ENCODE data around the gene ACADVL.
"Not testable (repeated sequence)": the region's sequence is repeated elsewhere in the genome, so short reads cannot be mapped to it uniquely, and the experiment has no call there.

The ACADVL gene

DNA sequence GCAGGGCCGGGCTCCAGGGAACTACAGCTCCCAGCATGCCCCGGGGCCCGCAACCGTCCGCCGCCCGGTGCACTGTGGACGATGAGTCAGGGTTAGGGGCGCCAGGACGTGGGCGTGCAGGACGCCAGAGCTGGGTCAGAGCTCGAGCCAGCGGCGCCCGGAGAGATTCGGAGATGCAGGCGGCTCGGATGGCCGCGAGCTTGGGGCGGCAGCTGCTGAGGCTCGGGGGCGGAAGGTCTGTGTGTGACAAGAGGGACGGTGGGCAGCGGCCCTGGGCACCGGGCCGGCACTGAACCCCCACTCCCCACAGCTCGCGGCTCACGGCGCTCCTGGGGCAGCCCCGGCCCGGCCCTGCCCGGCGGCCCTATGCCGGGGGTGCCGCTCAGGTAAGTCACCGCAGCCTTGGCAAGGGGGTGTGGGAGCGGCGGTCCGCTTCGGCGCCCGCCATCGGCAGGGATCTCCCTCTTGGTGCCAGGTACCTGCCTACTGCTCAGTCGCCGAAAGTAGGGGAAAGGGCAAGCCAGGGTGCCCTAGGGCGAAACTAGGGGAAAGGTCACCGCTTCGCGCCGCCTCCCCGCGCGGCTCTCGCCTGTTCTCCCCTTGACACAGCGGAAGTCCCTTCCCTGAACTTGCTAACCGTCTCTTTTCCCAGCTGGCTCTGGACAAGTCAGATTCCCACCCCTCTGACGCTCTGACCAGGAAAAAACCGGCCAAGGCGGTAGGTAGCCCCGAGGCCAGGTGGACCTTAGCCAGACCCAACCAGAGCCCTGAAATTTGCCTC is at the start of gene ACADVL, which contains the start of gene DLG4:
Gene ACADVL, plus strand, starts transcription at position 127 of the 781 bp plus-strand sequence. Its CDS starts 47 bp downstream, at position 174.
Gene DLG4, minus strand, starts transcription at position 25 of the 781 bp plus-strand sequence.
- peak; percentile 60 for DNase-seq (ENCODE audit: extremely low read depth, low read depth)

GRCh38 chr17:7172522-7173191 is 47.1 kb upstream of the ACADVL start:
- not testable (repeated sequence) for DNase-seq (ENCODE audit: extremely low read depth, low read depth)

More for the DNA sequence above, at the start of gene ACADVL, which contains the start of gene DLG4:
- TF ChIP-seq, protein P1, sequence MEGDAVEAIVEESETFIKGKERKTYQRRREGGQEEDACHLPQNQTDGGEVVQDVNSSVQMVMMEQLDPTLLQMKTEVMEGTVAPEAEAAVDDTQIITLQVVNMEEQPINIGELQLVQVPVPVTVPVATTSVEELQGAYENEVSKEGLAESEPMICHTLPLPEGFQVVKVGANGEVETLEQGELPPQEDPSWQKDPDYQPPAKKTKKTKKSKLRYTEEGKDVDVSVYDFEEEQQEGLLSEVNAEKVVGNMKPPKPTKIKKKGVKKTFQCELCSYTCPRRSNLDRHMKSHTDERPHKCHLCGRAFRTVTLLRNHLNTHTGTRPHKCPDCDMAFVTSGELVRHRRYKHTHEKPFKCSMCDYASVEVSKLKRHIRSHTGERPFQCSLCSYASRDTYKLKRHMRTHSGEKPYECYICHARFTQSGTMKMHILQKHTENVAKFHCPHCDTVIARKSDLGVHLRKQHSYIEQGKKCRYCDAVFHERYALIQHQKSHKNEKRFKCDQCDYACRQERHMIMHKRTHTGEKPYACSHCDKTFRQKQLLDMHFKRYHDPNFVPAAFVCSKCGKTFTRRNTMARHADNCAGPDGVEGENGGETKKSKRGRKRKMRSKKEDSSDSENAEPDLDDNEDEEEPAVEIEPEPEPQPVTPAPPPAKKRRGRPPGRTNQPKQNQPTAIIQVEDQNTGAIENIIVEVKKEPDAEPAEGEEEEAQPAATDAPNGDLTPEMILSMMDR (IDR thresholded peaks at IDR 0.05; ENCODE audit: low read depth, low read length), result no peak

GRCh38 chr17:7173687-7174602 is 45.8 kb upstream of the ACADVL start:
- TF ChIP-seq, protein P1 (IDR thresholded peaks at IDR 0.05; ENCODE audit: low read depth, low read length), result no peak
- DNase-seq (ENCODE audit: extremely low read depth, low read depth), result no peak

GRCh38 chr17:7174603-7175326 is 45.0 kb upstream of the ACADVL start:
- TF ChIP-seq, protein P1 (IDR thresholded peaks at IDR 0.05; ENCODE audit: low read depth, low read length), result no peak
- DNase-seq (ENCODE audit: extremely low read depth, low read depth), result no peak

- TF ChIP-seq, protein P1 (IDR thresholded peaks at IDR 0.05; ENCODE audit: low read depth, low read length), result no peak
- DNase-seq (ENCODE audit: extremely low read depth, low read depth), result no peak
These were observed 44.4 kb upstream of the ACADVL start for GRCh38 chr17:7175330-7175733.

GRCh38 chr17:7176107-7176840 is 43.5 kb upstream of the ACADVL start:
- DNase-seq (ENCODE audit: extremely low read depth, low read depth), result no peak
- TF ChIP-seq, protein P1 (IDR thresholded peaks at IDR 0.05; ENCODE audit: low read depth, low read length), result no peak

Data from AG09319 (cell line).